ENCODE measurements around the gene CHI3L1. TPM values are rescaled to one million over a fixed set of nuclear protein-coding genes. Genes with fewer than 3 reads are reported as not detected.

Gene CHI3L1
- total and polyA plus RNA-seq, 2 donors from 2014 or later = 49.5 to 96.6 TPM

GRCh38 chr1:203199816-203200571, 13.5 kb upstream of the CHI3L1 start:
- Histone ChIP-seq H3K27ac (ENCODE audit: low read depth in 2 of 2, low read length in 2 of 2) (peak overlapping the region in 1 of 2 donors; percentile 8), H3K27me3 (ENCODE audit: control insufficient read depth, insufficient read depth, low read length) (no peaks in the 10 kb centered on the region), H3K9ac (ENCODE audit: low read length in 3 of 3) (no peak overlapping the region), H3K36me3 (ENCODE audit: control insufficient read depth in 2 of 3, insufficient read depth in 3 of 3, low read length in 3 of 3) (no peaks in the 10 kb centered on the region), H3K4me1 (ENCODE audit: control insufficient read depth in 2 of 3, insufficient read depth in 2 of 3, low read depth in 1 of 3, low read length in 3 of 3) (no peaks in the 10 kb centered on the region), H3K4me3 (ENCODE audit: low read length in 3 of 3) (no peak overlapping the region), H3K9me3 (ENCODE audit: control insufficient read depth in 2 of 3, insufficient read depth in 1 of 3, low read length in 3 of 3) (no peaks in the 10 kb centered on the region)
- intact Hi-C loops (cut with DNase I) = no loop called here
- DNase-seq = no peak
- no peak for FAIRE-seq
- no peak for TF ChIP-seq CTCF (IDR thresholded peaks at IDR 0.05; ENCODE audit: borderline replicate concordance, extremely low read depth, insufficient read depth)

GRCh38 chr1:203199481-203199815, 12.9 kb upstream of the CHI3L1 start:
- H3K4me3 ChIP-seq (ENCODE audit: low read length in 3 of 3) = no peak overlapping the region
- no peaks in the 10 kb centered on the region for H3K4me1 ChIP-seq (ENCODE audit: control insufficient read depth in 2 of 3, insufficient read depth in 2 of 3, low read depth in 1 of 3, low read length in 3 of 3)
- no peaks in the 10 kb centered on the region for H3K9me3 ChIP-seq (ENCODE audit: control insufficient read depth in 2 of 3, insufficient read depth in 1 of 3, low read length in 3 of 3)
- H3K27me3 ChIP-seq (ENCODE audit: control insufficient read depth, insufficient read depth, low read length) = no peaks in the 10 kb centered on the region
- no peak for FAIRE-seq
- no peak for DNase-seq
- no peaks in the 10 kb centered on the region for H3K36me3 ChIP-seq (ENCODE audit: control insufficient read depth in 2 of 3, insufficient read depth in 3 of 3, low read length in 3 of 3)
- no peak overlapping the region for H3K27ac ChIP-seq (ENCODE audit: low read depth in 2 of 2, low read length in 2 of 2)
- H3K9ac ChIP-seq (ENCODE audit: low read length in 3 of 3) = no peak overlapping the region
- TF ChIP-seq CTCF (IDR thresholded peaks at IDR 0.05; ENCODE audit: borderline replicate concordance, extremely low read depth, insufficient read depth) = no peak
- intact Hi-C loops (cut with DNase I) = no loop called here

- Histone ChIP-seq H3K4me3 (ENCODE audit: low read length in 3 of 3) (no peak overlapping the region), H3K9ac (ENCODE audit: low read length in 3 of 3) (no peak overlapping the region), H3K27ac (ENCODE audit: low read depth in 2 of 2, low read length in 2 of 2) (no peak overlapping the region), H3K36me3 (ENCODE audit: control insufficient read depth in 2 of 3, insufficient read depth in 3 of 3, low read length in 3 of 3) (no peaks in the 10 kb centered on the region), H3K27me3 (ENCODE audit: control insufficient read depth, insufficient read depth, low read length) (no peaks in the 10 kb centered on the region), H3K9me3 (ENCODE audit: control insufficient read depth in 2 of 3, insufficient read depth in 1 of 3, low read length in 3 of 3) (no peaks in the 10 kb centered on the region), H3K4me1 (ENCODE audit: control insufficient read depth in 2 of 3, insufficient read depth in 2 of 3, low read depth in 1 of 3, low read length in 3 of 3) (no peaks in the 10 kb centered on the region)
- DNase-seq (no peak), FAIRE-seq (no peak)
- intact Hi-C loops (cut with DNase I) = no loop called here
- no peak for TF ChIP-seq CTCF (IDR thresholded peaks at IDR 0.05; ENCODE audit: borderline replicate concordance, extremely low read depth, insufficient read depth)
Measured at GRCh38 chr1:203199002-203199401, 12.5 kb upstream of the CHI3L1 start.

GRCh38 chr1:203197625-203198024, 11.1 kb upstream of the CHI3L1 start:
- Histone ChIP-seq H3K4me1 (ENCODE audit: control insufficient read depth in 2 of 3, insufficient read depth in 2 of 3, low read depth in 1 of 3, low read length in 3 of 3) (no peaks in the 10 kb centered on the region), H3K27ac (ENCODE audit: low read depth in 2 of 2, low read length in 2 of 2) (no peak overlapping the region), H3K36me3 (ENCODE audit: control insufficient read depth in 2 of 3, insufficient read depth in 3 of 3, low read length in 3 of 3) (no peaks in the 10 kb centered on the region), H3K27me3 (ENCODE audit: control insufficient read depth, insufficient read depth, low read length) (no peaks in the 10 kb centered on the region), H3K9ac (ENCODE audit: low read length in 3 of 3) (no peak overlapping the region), H3K4me3 (ENCODE audit: low read length in 3 of 3) (no peak overlapping the region), H3K9me3 (ENCODE audit: control insufficient read depth in 2 of 3, insufficient read depth in 1 of 3, low read length in 3 of 3) (no peaks in the 10 kb centered on the region)
- FAIRE-seq (no peak), DNase-seq (no peak)
- intact Hi-C loops (cut with DNase I) = no loop called here
- no peak for TF ChIP-seq CTCF (IDR thresholded peaks at IDR 0.05; ENCODE audit: borderline replicate concordance, extremely low read depth, insufficient read depth)
